Epithelial cell of proximal tubule (primary cell): ENCODE measurements around the gene TM6SF1. TPM values are rescaled to one million over a fixed set of nuclear protein-coding genes. Genes with fewer than 3 reads are reported as not detected.

Experiments used
- DNase-seq: peaks from one replicate; pipeline ENCODE4 v3.0.0-alpha.2; 2011; ENCODE audit warnings: low read depth
- H3K4me3 ChIP-seq: 2 replicates; pipeline ENCODE4 v1.5.1; 2011; ENCODE audit warnings: low read depth, mild to moderate bottlenecking, low read length
- total RNA-seq: library from RNA; depleted of rRNA; stranded (reverse); fragments of >200 nt; gene quantifications from 2 replicates; pipeline ENCODE4 v1.2.3, GENCODE V29; 2015
- TF ChIP-seq, protein P1 (sequence below): conservative IDR thresholded peaks from 2 replicates; pipeline ENCODE4 v1.5.1; 2012; ENCODE audit warnings: low read depth, mild to moderate bottlenecking, low read length

The TM6SF1 gene
- total RNA-seq, 1 donor from 2014 or later = 0.81 TPM

DNA sequence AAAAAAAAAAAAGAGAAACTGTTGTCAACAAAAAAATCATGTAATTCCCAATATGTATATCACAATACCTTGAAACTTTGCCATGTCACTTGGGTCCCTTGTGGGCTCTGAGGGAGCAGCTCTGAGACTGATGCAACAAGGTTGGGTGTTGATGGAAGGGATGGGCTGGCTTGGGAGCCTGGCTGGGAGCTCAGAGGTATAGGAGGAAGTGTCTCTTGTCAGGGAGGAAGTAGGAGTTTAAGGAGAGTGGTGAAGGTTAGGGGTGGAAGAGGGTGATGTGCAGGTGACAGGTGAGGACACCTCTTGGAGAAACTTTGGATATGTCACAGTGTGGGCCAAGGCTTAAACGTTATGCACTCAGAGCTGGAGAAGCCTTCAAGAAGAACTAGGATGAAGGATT is 2.0 kb upstream of the TM6SF1 start:
- H3K4me3 ChIP-seq = no peak overlapping the region
- no peak for DNase-seq
- TF ChIP-seq, protein P1, sequence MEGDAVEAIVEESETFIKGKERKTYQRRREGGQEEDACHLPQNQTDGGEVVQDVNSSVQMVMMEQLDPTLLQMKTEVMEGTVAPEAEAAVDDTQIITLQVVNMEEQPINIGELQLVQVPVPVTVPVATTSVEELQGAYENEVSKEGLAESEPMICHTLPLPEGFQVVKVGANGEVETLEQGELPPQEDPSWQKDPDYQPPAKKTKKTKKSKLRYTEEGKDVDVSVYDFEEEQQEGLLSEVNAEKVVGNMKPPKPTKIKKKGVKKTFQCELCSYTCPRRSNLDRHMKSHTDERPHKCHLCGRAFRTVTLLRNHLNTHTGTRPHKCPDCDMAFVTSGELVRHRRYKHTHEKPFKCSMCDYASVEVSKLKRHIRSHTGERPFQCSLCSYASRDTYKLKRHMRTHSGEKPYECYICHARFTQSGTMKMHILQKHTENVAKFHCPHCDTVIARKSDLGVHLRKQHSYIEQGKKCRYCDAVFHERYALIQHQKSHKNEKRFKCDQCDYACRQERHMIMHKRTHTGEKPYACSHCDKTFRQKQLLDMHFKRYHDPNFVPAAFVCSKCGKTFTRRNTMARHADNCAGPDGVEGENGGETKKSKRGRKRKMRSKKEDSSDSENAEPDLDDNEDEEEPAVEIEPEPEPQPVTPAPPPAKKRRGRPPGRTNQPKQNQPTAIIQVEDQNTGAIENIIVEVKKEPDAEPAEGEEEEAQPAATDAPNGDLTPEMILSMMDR = no peak

DNA sequence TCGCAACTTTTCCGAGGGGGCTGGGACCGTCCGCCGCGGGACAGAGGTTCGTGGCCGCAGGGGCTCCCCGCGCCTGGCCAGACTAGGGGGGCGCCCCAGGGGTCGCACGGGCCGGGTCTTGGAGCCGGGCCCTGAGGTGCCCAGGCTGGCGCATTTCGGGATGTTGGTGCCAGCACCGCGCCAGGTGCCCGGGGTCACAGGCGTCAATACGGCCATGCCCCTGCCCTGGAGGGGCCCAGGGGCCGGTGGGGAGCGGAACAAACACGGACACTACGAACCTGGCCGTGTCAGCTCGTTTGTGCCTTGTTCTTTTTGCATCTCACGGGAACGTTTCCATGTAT is 366 bp downstream of the TM6SF1 start:
- TF ChIP-seq, protein P1 = no peak
- peak overlapping the region; percentile 40 for H3K4me3 ChIP-seq

GRCh38 chr15:83108266-83109219 is 1.1 kb downstream of the TM6SF1 start:
- TF ChIP-seq, protein P1 = no peak
- no peak overlapping the region for H3K4me3 ChIP-seq
- DNase-seq = no peak

More for the DNA sequence above, 366 bp downstream of the TM6SF1 start:
- no peak for DNase-seq

- TF ChIP-seq, protein P1 = no peak
- DNase-seq = no peak
Measured at GRCh38 chr15:83109532-83109931, 2.1 kb downstream of the TM6SF1 start.

GRCh38 chr15:83110381-83110780 is 2.9 kb downstream of the TM6SF1 start:
- TF ChIP-seq, protein P1 = no peak
- no peak overlapping the region for H3K4me3 ChIP-seq
- no peak for DNase-seq

More at GRCh38 chr15:83109532-83109931, 2.1 kb downstream of the TM6SF1 start:
- H3K4me3 ChIP-seq = no peak overlapping the region

GRCh38 chr15:83111149-83111548 is 3.7 kb downstream of the TM6SF1 start:
- TF ChIP-seq, protein P1 = no peak
- DNase-seq = no peak
- H3K4me3 ChIP-seq = no peak overlapping the region
